ENCODE results near the gene CHST15.

DNA sequence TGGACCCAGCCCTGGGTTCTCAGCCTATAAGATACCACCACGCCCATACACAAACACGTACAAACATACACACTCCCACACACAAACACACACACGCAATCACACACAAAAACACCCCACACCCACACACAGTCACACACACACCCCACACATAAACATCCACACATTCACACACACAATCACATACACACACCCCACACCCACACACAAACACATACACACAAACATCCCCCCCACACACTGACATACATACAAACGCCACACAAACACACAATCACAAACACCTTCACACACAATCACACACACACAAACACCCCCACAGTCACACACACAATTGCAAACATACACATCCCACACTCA is 122.5 kb downstream of the CHST15 start:
- no peak for TF ChIP-seq CTCF (IDR thresholded peaks at IDR 0.05)
- TF ChIP-seq POLR2A (IDR thresholded peaks at IDR 0.05): no peak
